Esophagus squamous epithelium (tissue), 5 donors: ENCODE data around the gene SRBD1. TPM values are rescaled to one million over a fixed set of nuclear protein-coding genes. Genes with fewer than 3 reads are reported as not detected.

Experiments
- DNase-seq: peaks from one replicate; lab custom pipeline; 2025; lab: John Stamatoyannopoulos, UW
- H3K27ac ChIP-seq, 4 donors: fragments of 200-600 bp; sonication (generic); one replicate each; pipeline ENCODE4 v1.5.1; 2016 to 2019; ENCODE audit warnings: mild to moderate bottlenecking in 1 of 4
- H3K27me3 ChIP-seq, 4 donors: fragments of 200-600 bp; sonication (generic); 1 replicate in 3 of 4; 2 replicates in 1 of 4; pipeline versions ENCODE4 v1.5.1 to v1.6.0; 2017 to 2021; ENCODE audit warnings: antibody characterized with exemption in 1 of 4
- H3K36me3 ChIP-seq, 3 donors: fragments of 200-600 bp; sonication (generic); one replicate each; pipeline ENCODE4 v1.5.1; 2016 to 2019
- H3K4me1 ChIP-seq, 3 donors: fragments of 200-600 bp; sonication (generic); one replicate each; pipeline ENCODE4 v1.5.1; 2017 to 2019
- H3K4me3 ChIP-seq, 4 donors: fragments of 200-600 bp; sonication (generic); 1 replicate in 3 of 4; 2 replicates in 1 of 4; pipeline ENCODE4 v1.5.1; 2016 to 2019; ENCODE audit warnings: mild to moderate bottlenecking in 2 of 4, moderate library complexity in 1 of 4
- H3K9me3 ChIP-seq, 3 donors: fragments of 200-600 bp; sonication (generic); one replicate each; pipeline ENCODE4 v1.5.1; 2016 to 2019
- CTCF ChIP-seq, 6 experiments: fragments of 450-650 bp in 4 of 6; fragments of 200-600 bp in 2 of 6; sonication (generic) in 2 of 6; IDR thresholded peaks; one replicate each; pipeline ENCODE4 v1.5.1; 2016 to 2019; ENCODE audit warnings: antibody characterized with exemption in 6 of 6, mild to moderate bottlenecking in 4 of 6, moderate library complexity in 4 of 6
- POLR2A ChIP-seq, 4 donors: fragments of 450-650 bp; IDR thresholded peaks; one replicate each; pipeline ENCODE4 v1.6.1; 2017; ENCODE audit warnings: antibody characterized with exemption in 4 of 4, mild to moderate bottlenecking in 4 of 4, moderate library complexity in 3 of 4
- WGBS, 2 donors: methylation state at CpG; one replicate each; pipeline ENCODE4 v1.1.5; 2018; 5-methylcytosine and 5-hydroxymethylcytosine counted together
- intact Hi-C: fragments of 100-400 bp; cut with DNase I; formaldehyde crosslinking; loops from one replicate; pipeline ENCODE4 v1.15.0; 2022
- total RNA-seq, 4 donors: library from RNA; depleted of rRNA; stranded (reverse); fragments of >200 nt; gene quantifications; one replicate each; pipeline ENCODE4 v1.1.0, GENCODE V29; 2016
- donor health status: DM: yes; HTN: yes; CAD: no.

Gene SRBD1
- total RNA-seq, 4 donors from 2014 or later: 5.0 to 21.6 (median 13.1) TPM

- Histone ChIP-seq H3K4me3 (no peak overlapping the region), H3K9me3 (no peaks in the 10 kb centered on the region), H3K36me3 (no peaks in the 10 kb centered on the region), H3K27me3 (no peaks in the 10 kb centered on the region), H3K27ac (no peak overlapping the region), H3K4me1 (no peaks in the 10 kb centered on the region)
- no peak for DNase-seq
- WGBS, 2 donors: 81 to 88% methylated on average over 2 of the region's 2 CpGs
- no peak for TF ChIP-seq POLR2A (IDR thresholded peaks at IDR 0.05)
- no peak for TF ChIP-seq CTCF (IDR thresholded peaks at IDR 0.05)
- intact Hi-C loops: no loop called here
These were observed 258.6 kb downstream of the SRBD1 start for GRCh38 chr2:45352506-45352905.

GRCh38 chr2:45345331-45346234 is 265.5 kb downstream of the SRBD1 start:
- Histone ChIP-seq H3K36me3 (no peaks in the 10 kb centered on the region), H3K27me3 (peaks cover 0 to 35% (median 0%) of the 10 kb centered on the region in 4 donors), H3K27ac (no peak overlapping the region), H3K9me3 (no peaks in the 10 kb centered on the region), H3K4me1 (no peaks in the 10 kb centered on the region), H3K4me3 (no peak overlapping the region)
- no peak for DNase-seq
- 42 to 60% methylated on average over 6 to 7 of the region's 8 CpGs for WGBS, 2 donors
- TF ChIP-seq POLR2A (IDR thresholded peaks at IDR 0.05) (no peak), CTCF (IDR thresholded peaks at IDR 0.05) (no peak)
- intact Hi-C loops: no loop called here

GRCh38 chr2:45344502-45344901 is 266.6 kb downstream of the SRBD1 start:
- no peak for TF ChIP-seq CTCF (IDR thresholded peaks at IDR 0.05)
- TF ChIP-seq POLR2A (IDR thresholded peaks at IDR 0.05): no peak
- peaks cover 0 to 36% (median 0%) of the 10 kb centered on the region in 4 donors for H3K27me3 ChIP-seq

GRCh38 chr2:45344071-45344470 is 267.0 kb downstream of the SRBD1 start:
- no peaks in the 10 kb centered on the region for H3K9me3 ChIP-seq
- H3K4me1 ChIP-seq: no peaks in the 10 kb centered on the region
- no peaks in the 10 kb centered on the region for H3K36me3 ChIP-seq
- TF ChIP-seq POLR2A (IDR thresholded peaks at IDR 0.05): no peak
- TF ChIP-seq CTCF (IDR thresholded peaks at IDR 0.05): no peak
- peaks cover 0 to 40% (median 0%) of the 10 kb centered on the region in 4 donors for H3K27me3 ChIP-seq
- no peak for DNase-seq
- 63 to 76% methylated on average over 9 of the region's 9 CpGs for WGBS, 2 donors
- intact Hi-C loops: no loop called here
- no peak overlapping the region for H3K4me3 ChIP-seq
- no peak overlapping the region for H3K27ac ChIP-seq

More at GRCh38 chr2:45344502-45344901, 266.6 kb downstream of the SRBD1 start:
- WGBS, 2 donors: 76% methylated on average over 5 of the region's 5 CpGs
- H3K27ac ChIP-seq: no peak overlapping the region
- no peaks in the 10 kb centered on the region for H3K9me3 ChIP-seq
- no peaks in the 10 kb centered on the region for H3K4me1 ChIP-seq
- no peak overlapping the region for H3K4me3 ChIP-seq
- no peak for DNase-seq
- no peaks in the 10 kb centered on the region for H3K36me3 ChIP-seq
- intact Hi-C loops: no loop called here

- DNase-seq: no peak
- 68 to 78% methylated on average over 9 to 17 of the region's 19 CpGs for WGBS, 2 donors
- intact Hi-C loops: no loop called here
These were observed 267.6 kb downstream of the SRBD1 start for GRCh38 chr2:45343251-45344017.

More at GRCh38 chr2:45343251-45344017, 267.6 kb downstream of the SRBD1 start:
- H3K9me3 ChIP-seq: no peaks in the 10 kb centered on the region
- H3K4me1 ChIP-seq: no peaks in the 10 kb centered on the region
- H3K27ac ChIP-seq: no peak overlapping the region
- no peak for TF ChIP-seq POLR2A (IDR thresholded peaks at IDR 0.05)
- H3K36me3 ChIP-seq: no peaks in the 10 kb centered on the region
- no peak overlapping the region for H3K4me3 ChIP-seq
- peaks cover 0 to 42% (median 0%) of the 10 kb centered on the region in 4 donors for H3K27me3 ChIP-seq
